RWPE2 (cell line): ENCODE measurements around the gene SNRNP70.
"Not testable (repeated sequence)": the region's sequence is repeated elsewhere in the genome, so short reads cannot be mapped to it uniquely, and the experiment has no call there.

ENCODE experiments used
- ATAC-seq: fragments of 200-7000 bp; cut with Tn5 transposase; 3 replicates; pipeline ENCODE4 v1.9.1; 2021; ENCODE audit warnings: low read depth
- DNase-seq: peaks from one replicate; pipeline ENCODE4 v3.0.0-alpha.2; 2020; ENCODE audit warnings: low spot score
- H3K27ac ChIP-seq: fragments of 450-650 bp; 2 replicates; pipeline ENCODE4 v1.5.1; 2017; ENCODE audit warnings: mild to moderate bottlenecking; ENCODE audit not compliant: poor library complexity, severe bottlenecking
- H3K27me3 ChIP-seq: fragments of 250-450 bp; sonication (Bioruptor Pico); 2 replicates; pipeline ENCODE4 v1.5.1; 2021; ENCODE audit warnings: mild to moderate bottlenecking, moderate library complexity; ENCODE audit not compliant: insufficient read depth, poor library complexity, severe bottlenecking
- H3K36me3 ChIP-seq: fragments of 250-450 bp; sonication (Bioruptor Pico); 2 replicates; pipeline ENCODE4 v1.5.1; 2020; ENCODE audit warnings: low read depth, mild to moderate bottlenecking, moderate library complexity
- H3K4me1 ChIP-seq: fragments of 250-450 bp; sonication (Bioruptor Pico); 2 replicates; pipeline ENCODE4 v1.5.1; 2021; ENCODE audit warnings: mild to moderate bottlenecking, moderate library complexity; ENCODE audit not compliant: insufficient read depth, poor library complexity, severe bottlenecking
- H3K4me3 ChIP-seq: fragments of 250-450 bp; sonication (Bioruptor Pico); 2 replicates; pipeline ENCODE4 v1.5.1; 2021; ENCODE audit warnings: mild to moderate bottlenecking, moderate library complexity; ENCODE audit not compliant: severe bottlenecking
- H3K9me3 ChIP-seq: fragments of 250-450 bp; sonication (Bioruptor Pico); 2 replicates; pipeline ENCODE4 v1.5.1; 2021; ENCODE audit warnings: mild to moderate bottlenecking, moderate library complexity; ENCODE audit not compliant: severe bottlenecking
- CTCF ChIP-seq: fragments of 450-650 bp; IDR thresholded peaks from one replicate; pipeline ENCODE4 v1.5.1; 2017; ENCODE audit warnings: mild to moderate bottlenecking, moderate library complexity; ENCODE audit not compliant: poor library complexity, severe bottlenecking

SNRNP70 gene

DNA sequence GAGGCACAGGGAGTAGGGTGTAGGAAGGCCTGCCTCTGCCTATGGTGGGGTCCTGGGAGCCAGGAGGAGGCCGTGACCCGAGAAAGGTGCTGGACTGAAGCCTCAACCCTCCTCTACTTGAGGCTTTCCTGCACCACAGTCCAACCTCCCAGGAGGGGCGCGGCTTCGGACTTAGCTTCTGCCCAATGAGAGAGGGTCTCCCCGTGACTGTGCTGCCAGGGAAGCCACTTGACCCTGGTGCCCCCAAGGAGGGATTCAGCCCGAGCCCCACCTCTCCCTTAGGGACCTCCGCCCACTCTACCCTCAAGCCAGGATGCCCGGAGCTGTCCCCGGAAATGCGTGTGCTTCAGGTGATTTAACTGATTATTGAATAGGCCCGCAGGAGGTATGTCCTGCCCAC lies 36.2 kb upstream of the SNRNP70 start, which contains the start of gene CGB8:
TSS of gene CGB8 (minus strand) at position 101 of the 400 bp plus-strand sequence. CDS start 372 bp downstream, outside the sequence.
- not testable (repeated sequence) for H3K4me1 ChIP-seq, H3K4me3 ChIP-seq, H3K9me3 ChIP-seq, ATAC-seq, DNase-seq, H3K36me3 ChIP-seq, H3K27ac ChIP-seq, H3K27me3 ChIP-seq

GRCh38 chr19:49049834-49050233 lies 35.4 kb upstream of the SNRNP70 start:
- H3K27ac ChIP-seq: peak overlapping the region; percentile 34
- H3K36me3 ChIP-seq, ATAC-seq, H3K4me1 ChIP-seq, H3K9me3 ChIP-seq, H3K4me3 ChIP-seq, DNase-seq, H3K27me3 ChIP-seq: not testable (repeated sequence)

- not testable (repeated sequence) for H3K36me3 ChIP-seq, H3K9me3 ChIP-seq, H3K4me1 ChIP-seq, H3K4me3 ChIP-seq, DNase-seq, H3K27me3 ChIP-seq
- peak; percentile 99 for ATAC-seq
- H3K27ac ChIP-seq: peak overlapping the region; percentile 34
Observed at GRCh38 chr19:49050376-49051033, 34.7 kb upstream of the SNRNP70 start.

- no peaks in the 10 kb centered on the region for H3K27me3 ChIP-seq
- H3K9me3 ChIP-seq: no peaks in the 10 kb centered on the region
- TF ChIP-seq CTCF: no peak
- ATAC-seq (peak; percentile 71), DNase-seq (peak; percentile 73)
- peak overlapping the region; percentile 59 for H3K27ac ChIP-seq
- H3K4me3 ChIP-seq: peak overlapping the region; percentile 45
- H3K36me3 ChIP-seq: no peaks in the 10 kb centered on the region
- no peaks in the 10 kb centered on the region for H3K4me1 ChIP-seq
Observed at GRCh38 chr19:49056101-49056901, 28.9 kb upstream of the SNRNP70 start.

DNA sequence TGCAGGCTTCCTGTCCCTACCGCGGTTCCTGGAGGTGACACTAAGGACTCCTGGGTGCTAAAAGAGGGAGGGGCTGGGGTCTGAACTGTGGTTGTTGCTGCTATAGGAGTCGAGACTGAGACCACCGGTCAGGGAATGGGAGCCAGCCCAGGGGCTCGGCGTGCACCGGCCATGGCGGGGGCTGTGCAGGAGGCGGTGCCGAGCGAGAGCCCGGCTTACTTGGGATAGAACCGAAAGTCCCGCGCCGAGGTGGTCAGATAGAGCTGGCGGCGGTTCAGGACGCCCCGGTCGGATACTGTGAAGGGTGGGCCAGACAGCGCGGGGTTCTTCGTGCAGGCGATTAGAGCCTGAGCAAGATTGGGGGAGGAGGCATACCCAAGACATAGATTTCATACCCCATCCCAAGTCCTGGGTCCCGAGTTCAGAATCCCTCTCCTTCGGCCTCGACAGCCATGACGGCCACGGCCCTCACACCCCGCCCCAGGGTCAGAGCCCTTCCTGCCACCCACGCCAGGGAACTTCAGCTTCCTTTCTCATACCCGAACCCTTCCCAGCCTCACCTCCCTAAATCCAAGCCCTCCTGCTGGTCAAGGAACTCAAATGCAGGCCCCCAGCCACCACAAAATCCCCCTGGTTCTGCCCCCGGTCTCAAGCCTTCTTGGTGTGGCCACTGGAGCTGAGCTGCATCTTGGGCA lies 28.2 kb upstream of the SNRNP70 start:
- not testable (repeated sequence) for DNase-seq, H3K4me1 ChIP-seq, H3K9me3 ChIP-seq, H3K27me3 ChIP-seq, H3K36me3 ChIP-seq
- H3K27ac ChIP-seq: peak overlapping the region; percentile 59
- peak; percentile 17 for ATAC-seq
- H3K4me3 ChIP-seq: peak overlapping the region; percentile 45

DNA sequence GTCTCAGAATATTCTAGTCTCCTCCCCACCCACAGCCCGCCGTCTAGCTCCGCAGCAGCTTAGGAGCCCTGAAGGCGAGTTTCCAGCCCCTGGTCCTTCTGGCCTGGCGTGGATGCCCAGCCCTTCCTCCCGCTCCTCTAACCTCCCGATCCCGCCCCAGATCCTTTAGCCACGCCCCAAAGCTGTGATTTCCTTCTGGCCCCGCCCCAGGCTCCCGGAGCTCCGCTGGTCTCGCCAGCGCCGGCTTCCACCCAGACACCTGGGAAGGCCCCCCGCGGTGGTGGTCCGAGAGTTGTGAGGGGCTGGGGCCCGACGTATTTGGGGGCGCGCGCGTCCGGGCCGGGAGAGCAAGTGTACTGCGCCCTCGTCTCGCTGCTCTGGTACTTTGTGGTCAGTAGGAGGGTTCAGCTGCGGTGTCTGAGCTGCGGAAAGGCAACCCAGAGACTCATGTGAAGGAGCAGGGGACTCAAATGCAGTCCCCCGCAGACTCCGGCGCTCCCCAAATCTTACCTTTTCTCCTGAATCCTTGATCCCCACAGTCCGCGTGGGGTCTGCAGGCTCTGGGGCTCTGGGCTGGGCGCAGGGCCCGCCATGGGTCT lies 27.5 kb upstream of the SNRNP70 start, which contains the start of gene CGB7:
TSS of gene CGB7 (minus strand) at position 114 of the 599 bp plus-strand sequence. CDS start 2,374 bp downstream, outside the sequence.
- H3K36me3 ChIP-seq: no peaks in the 10 kb centered on the region
- DNase-seq: no peak
- no peak for TF ChIP-seq CTCF
- H3K9me3 ChIP-seq: no peaks in the 10 kb centered on the region
- H3K4me1 ChIP-seq: no peaks in the 10 kb centered on the region
- peak within 1 kb of the TSS; percentile 45 for H3K4me3 ChIP-seq
- ATAC-seq: peak; percentile 71
- H3K27ac ChIP-seq: peak within 1 kb of the TSS; percentile 59
- no peaks in the 10 kb centered on the region for H3K27me3 ChIP-seq
